AG10803 (cell line): ENCODE data around the gene ETDB.
"Not testable (repeated sequence)": the region's sequence is repeated elsewhere in the genome, so short reads cannot be mapped to it uniquely, and the experiment has no call there.

Experiments
- DNase-seq: peaks from one replicate; pipeline ENCODE4 v3.0.0; 2010; ENCODE audit warnings: low read depth
- H3K4me3 ChIP-seq: 2 replicates; pipeline ENCODE4 v1.5.1; 2011; ENCODE audit warnings: mild to moderate bottlenecking, low read length, control low read depth
- CTCF ChIP-seq: conservative IDR thresholded peaks from 2 replicates; pipeline ENCODE4 v1.5.1; 2011; ENCODE audit warnings: mild to moderate bottlenecking, low read length, control low read depth, inconsistent platforms

ETDB gene

GRCh38 chrX:135120056-135120576 is at the start of gene ETDB:
TSS of gene ETDB (minus strand) at chrX:135120526. CDS start at chrX:135119261, 1,265 bp downstream.
- not testable (repeated sequence) for H3K4me3 ChIP-seq

GRCh38 chrX:135169534-135169933 is 49.2 kb upstream of the ETDB start:
- H3K4me3 ChIP-seq = not testable (repeated sequence)

More at GRCh38 chrX:135120056-135120576, at the start of gene ETDB:
- DNase-seq = not testable (repeated sequence)

GRCh38 chrX:135168486-135168885 is 48.2 kb upstream of the ETDB start:
- no peak for DNase-seq
- no peak for TF ChIP-seq CTCF
- no peak overlapping the region for H3K4me3 ChIP-seq

More at GRCh38 chrX:135169534-135169933, 49.2 kb upstream of the ETDB start:
- not testable (repeated sequence) for DNase-seq

- H3K4me3 ChIP-seq = not testable (repeated sequence)
These were observed 34.4 kb upstream of the ETDB start for GRCh38 chrX:135154688-135155087.

GRCh38 chrX:135126145-135126544 is 5.8 kb upstream of the ETDB start:
- H3K4me3 ChIP-seq, DNase-seq: not testable (repeated sequence)

More at GRCh38 chrX:135154688-135155087, 34.4 kb upstream of the ETDB start:
- not testable (repeated sequence) for DNase-seq

GRCh38 chrX:135116064-135116463 is 4.3 kb downstream of the ETDB start:
- H3K4me3 ChIP-seq, DNase-seq: not testable (repeated sequence)

GRCh38 chrX:135114392-135114791 is 5.9 kb downstream of the ETDB start:
- no peak for TF ChIP-seq CTCF
- DNase-seq = no peak
- H3K4me3 ChIP-seq = no peak overlapping the region

- no peak overlapping the region for H3K4me3 ChIP-seq
- DNase-seq = no peak
- TF ChIP-seq CTCF = no peak
These were observed 7.6 kb downstream of the ETDB start for GRCh38 chrX:135112743-135113142.

- TF ChIP-seq CTCF = peak; percentile 69
- no peak overlapping the region for H3K4me3 ChIP-seq
- DNase-seq = peak; percentile 17
These were observed 8.1 kb downstream of the ETDB start for GRCh38 chrX:135112096-135112729.

- DNase-seq = no peak
- no peak for TF ChIP-seq CTCF
- H3K4me3 ChIP-seq = no peak overlapping the region
These were observed 10.8 kb downstream of the ETDB start for GRCh38 chrX:135109554-135109953.
